Left lung (tissue), 10 donors: ENCODE measurements around the gene GLI3. TPM values are rescaled to one million over a fixed set of nuclear protein-coding genes. Genes with fewer than 3 reads are reported as not detected.

Source experiments
- ATAC-seq: fragments of 200-7000 bp; cut with Tn5 transposase; one replicate; pipeline ENCODE4 v1.9.1; 2020; ENCODE audit warnings: moderate library complexity
- DNase-seq, 4 donors: peaks; one replicate each; pipeline ENCODE4 v3.0.0-alpha.2; 2013 to 2020
- H3K27ac ChIP-seq, 2 donors: fragments of 200-600 bp; sonication (generic) in 1 of 2; one replicate each; pipeline versions ENCODE4 v1.5.0 to v1.8.0; 2020 to 2021
- H3K27me3 ChIP-seq, 2 donors: fragments of 200-600 bp; sonication (generic) in 1 of 2; one replicate each; pipeline versions ENCODE4 v1.5.0 to v1.8.0; 2020 to 2021
- H3K36me3 ChIP-seq, 2 donors: fragments of 200-600 bp; sonication (generic) in 1 of 2; one replicate each; pipeline versions ENCODE4 v1.5.0 to v1.8.0; 2020 to 2021
- H3K4me1 ChIP-seq, 2 donors: fragments of 200-600 bp; one replicate each; pipeline ENCODE4 v1.8.0; 2021
- H3K4me3 ChIP-seq, 2 donors: fragments of 200-600 bp; sonication (generic) in 1 of 2; one replicate each; pipeline versions ENCODE4 v1.5.0 to v1.8.0; 2020 to 2021; ENCODE audit warnings: mild to moderate bottlenecking in 1 of 2
- H3K9me3 ChIP-seq, 2 donors: fragments of 200-600 bp; sonication (generic) in 1 of 2; one replicate each; pipeline versions ENCODE4 v1.5.0 to v1.8.0; 2020 to 2021
- CTCF ChIP-seq, 2 donors: fragments of 200-600 bp; sonication (generic) in 1 of 2; IDR thresholded peaks; one replicate each; pipeline versions ENCODE4 v1.5.0 to v1.8.0; 2021; ENCODE audit warnings: antibody characterized with exemption in 2 of 2
- intact Hi-C, 2 donors: fragments of 100-400 bp; cut with DNase I; formaldehyde crosslinking; loops; one replicate each; pipeline versions ENCODE4 v1.11.2 to v1.14.2; 2022
- polyA plus RNA-seq, 6 donors: library from polyadenylated mRNA; unstranded; fragments of 120-200 nt; gene quantifications; one replicate each; pipeline ENCODE4 v1.2.1, GENCODE V29; 2013; ENCODE audit not compliant: insufficient read length in 6 of 6
- total RNA-seq, 2 donors: library from RNA; stranded (reverse); fragmentation: NEBNext Ultra II Directional; extraction: Animal tissue kit (Norgen Biotek cat#: 25700); gene quantifications; one replicate each; pipeline ENCODE4 v1.2.1, GENCODE V29; 2021
- donor health status: DM: no; HTN: yes; CAD: no.
- donor health status: DM: no; HTN: no; CAD: no.

Gene GLI3
- total and polyA plus RNA-seq, 8 donors: 20.3 to 38.0 (median 31.3) TPM

GRCh38 chr7:42194238-42194637 is 42.8 kb downstream of the GLI3 start:
- intact Hi-C loops: no loop called here
- Histone ChIP-seq H3K4me3 (no peak overlapping the region), H3K4me1 (no peaks in the 10 kb centered on the region), H3K27ac (no peak overlapping the region), H3K36me3 (no peaks in the 10 kb centered on the region), H3K27me3 (no peaks in the 10 kb centered on the region), H3K9me3 (no peaks in the 10 kb centered on the region)
- ATAC-seq (no peak), DNase-seq (no peak)
- TF ChIP-seq CTCF (IDR thresholded peaks at IDR 0.05): no peak

GRCh38 chr7:42193471-42194129 is 43.4 kb downstream of the GLI3 start:
- H3K4me1 ChIP-seq: no peaks in the 10 kb centered on the region
- intact Hi-C loops: no loop called here
- no peaks in the 10 kb centered on the region for H3K27me3 ChIP-seq
- TF ChIP-seq CTCF (IDR thresholded peaks at IDR 0.05): no peak
- H3K36me3 ChIP-seq: no peaks in the 10 kb centered on the region
- no peak overlapping the region for H3K27ac ChIP-seq
- no peak overlapping the region for H3K4me3 ChIP-seq
- H3K9me3 ChIP-seq: no peaks in the 10 kb centered on the region
- DNase-seq (no peak), ATAC-seq (no peak)

GRCh38 chr7:42192851-42193461 is 44.1 kb downstream of the GLI3 start:
- no peak overlapping the region for H3K4me3 ChIP-seq
- no peaks in the 10 kb centered on the region for H3K4me1 ChIP-seq
- ATAC-seq (peak; percentile 64), DNase-seq (peak in 2 of 4 donors; percentile 29 to 37)
- H3K9me3 ChIP-seq: no peaks in the 10 kb centered on the region
- no peaks in the 10 kb centered on the region for H3K27me3 ChIP-seq
- H3K36me3 ChIP-seq: no peaks in the 10 kb centered on the region
- TF ChIP-seq CTCF (IDR thresholded peaks at IDR 0.05): no peak
- intact Hi-C loops: no loop called here
- H3K27ac ChIP-seq: no peak overlapping the region

GRCh38 chr7:42192066-42192465 is 44.9 kb downstream of the GLI3 start:
- H3K4me3 ChIP-seq: no peak overlapping the region
- H3K27me3 ChIP-seq: no peaks in the 10 kb centered on the region
- H3K36me3 ChIP-seq: no peaks in the 10 kb centered on the region
- TF ChIP-seq CTCF (IDR thresholded peaks at IDR 0.05): no peak
- intact Hi-C loops: no loop called here
- no peak overlapping the region for H3K27ac ChIP-seq
- no peak for ATAC-seq
- no peaks in the 10 kb centered on the region for H3K9me3 ChIP-seq
- H3K4me1 ChIP-seq: no peaks in the 10 kb centered on the region
- peak in 2 of 4 donors; percentile 23 to 28 for DNase-seq

GRCh38 chr7:42189535-42189934 is 47.5 kb downstream of the GLI3 start:
- no peak for TF ChIP-seq CTCF (IDR thresholded peaks at IDR 0.05)
- no peaks in the 10 kb centered on the region for H3K9me3 ChIP-seq
- ATAC-seq (no peak), DNase-seq (no peak)
- intact Hi-C loops: no loop called here
- H3K4me1 ChIP-seq: no peaks in the 10 kb centered on the region
- H3K36me3 ChIP-seq: no peaks in the 10 kb centered on the region
- H3K27ac ChIP-seq: no peak overlapping the region
- no peak overlapping the region for H3K4me3 ChIP-seq
- H3K27me3 ChIP-seq: no peaks in the 10 kb centered on the region
